ENCODE measurements around the gene DKKL1.

The DKKL1 gene

DNA sequence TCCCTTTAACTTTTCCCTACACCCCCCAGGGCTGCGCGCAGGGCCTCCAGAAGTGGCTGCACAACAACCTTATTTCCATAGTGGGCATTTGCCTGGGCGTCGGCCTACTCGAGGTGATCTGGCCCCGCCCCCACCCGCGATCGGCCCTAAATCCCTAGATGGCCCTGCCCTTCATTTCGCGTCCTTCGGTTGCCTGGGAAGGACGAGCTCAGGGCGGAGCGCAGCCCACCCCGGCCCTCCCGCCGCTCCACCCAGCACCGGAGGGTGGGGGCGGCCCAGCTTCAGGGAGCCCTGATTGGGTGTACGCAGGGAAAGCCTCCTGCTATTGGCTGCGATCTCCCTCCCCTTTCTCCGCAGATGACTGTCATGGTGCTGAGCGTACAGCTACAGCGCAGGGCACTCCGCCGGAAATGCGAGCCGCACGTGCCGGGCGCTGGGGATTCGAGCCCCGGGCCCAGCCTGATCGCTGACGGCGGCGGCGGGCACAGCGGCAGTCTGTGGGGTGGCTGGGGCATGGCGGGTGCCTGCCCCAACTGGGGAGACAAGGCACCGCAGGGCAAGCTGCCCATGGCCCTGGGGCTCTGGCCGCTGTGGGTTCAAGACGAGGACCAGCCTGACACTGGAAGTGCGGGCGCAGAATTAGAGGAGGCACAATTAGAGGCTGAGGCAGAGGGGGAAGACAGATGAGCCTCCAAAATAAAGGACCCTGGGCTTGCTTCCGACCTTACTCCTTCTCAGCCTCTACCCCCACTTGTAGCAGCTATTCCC is 24.2 kb upstream of the DKKL1 start:
- H3K9me3 ChIP-seq (ENCODE audit: control insufficient read depth, insufficient read depth, low read length) = no peaks in the 10 kb centered on the region
- H3K27me3 ChIP-seq (ENCODE audit: control insufficient read depth, insufficient read depth, low read length) = peaks cover 17% of the 10 kb centered on the region
- no peak overlapping the region for H3K9ac ChIP-seq (ENCODE audit: low read depth, low read length)
- H3K4me3 ChIP-seq (ENCODE audit: low read depth, low read length) = peak overlapping the region; percentile 69
- peaks cover 21% of the 10 kb centered on the region for H3K36me3 ChIP-seq (ENCODE audit: control insufficient read depth, insufficient read depth, low read length)
- H3K4me1 ChIP-seq (ENCODE audit: control insufficient read depth, insufficient read depth, low read length) = peaks cover 5% of the 10 kb centered on the region

DNA sequence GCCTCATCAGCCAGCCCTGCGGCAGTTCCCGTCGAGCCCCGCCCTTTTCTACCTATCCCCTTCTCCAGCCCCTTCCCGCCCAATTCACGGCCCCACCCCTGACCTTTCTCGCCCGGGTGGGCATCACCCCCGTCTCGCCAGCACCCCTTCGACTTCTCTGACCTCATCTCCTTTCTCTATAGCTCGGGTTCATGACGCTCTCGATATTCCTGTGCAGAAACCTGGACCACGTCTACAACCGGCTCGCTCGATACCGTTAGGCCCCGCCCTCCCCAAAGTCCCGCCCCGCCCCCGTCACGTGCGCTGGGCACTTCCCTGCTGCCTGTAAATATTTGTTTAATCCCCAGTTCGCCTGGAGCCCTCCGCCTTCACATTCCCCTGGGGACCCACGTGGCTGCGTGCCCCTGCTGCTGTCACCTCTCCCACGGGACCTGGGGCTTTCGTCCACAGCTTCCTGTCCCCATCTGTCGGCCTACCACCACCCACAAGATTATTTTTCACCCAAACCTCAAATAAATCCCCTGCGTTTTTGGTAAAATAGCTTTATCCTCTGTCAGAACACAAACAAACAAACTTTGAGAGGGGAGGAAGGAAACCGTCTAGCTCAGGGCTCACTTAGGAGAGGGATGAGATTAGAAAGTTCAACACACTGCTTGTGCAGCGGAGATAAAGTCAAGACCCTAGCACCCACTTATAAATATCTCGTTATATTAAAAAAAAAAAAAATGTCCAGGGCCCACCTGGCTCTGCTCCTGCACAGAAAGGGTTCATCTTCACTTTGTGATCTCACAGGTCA is 23.4 kb upstream of the DKKL1 start:
- Histone ChIP-seq H3K27me3 (ENCODE audit: control insufficient read depth, insufficient read depth, low read length) (peaks cover 17% of the 10 kb centered on the region), H3K9ac (ENCODE audit: low read depth, low read length) (no peak overlapping the region), H3K9me3 (ENCODE audit: control insufficient read depth, insufficient read depth, low read length) (no peaks in the 10 kb centered on the region), H3K4me3 (ENCODE audit: low read depth, low read length) (peak overlapping the region; percentile 51), H3K4me1 (ENCODE audit: control insufficient read depth, insufficient read depth, low read length) (peaks cover 5% of the 10 kb centered on the region), H3K36me3 (ENCODE audit: control insufficient read depth, insufficient read depth, low read length) (peaks cover 29% of the 10 kb centered on the region)

DNA sequence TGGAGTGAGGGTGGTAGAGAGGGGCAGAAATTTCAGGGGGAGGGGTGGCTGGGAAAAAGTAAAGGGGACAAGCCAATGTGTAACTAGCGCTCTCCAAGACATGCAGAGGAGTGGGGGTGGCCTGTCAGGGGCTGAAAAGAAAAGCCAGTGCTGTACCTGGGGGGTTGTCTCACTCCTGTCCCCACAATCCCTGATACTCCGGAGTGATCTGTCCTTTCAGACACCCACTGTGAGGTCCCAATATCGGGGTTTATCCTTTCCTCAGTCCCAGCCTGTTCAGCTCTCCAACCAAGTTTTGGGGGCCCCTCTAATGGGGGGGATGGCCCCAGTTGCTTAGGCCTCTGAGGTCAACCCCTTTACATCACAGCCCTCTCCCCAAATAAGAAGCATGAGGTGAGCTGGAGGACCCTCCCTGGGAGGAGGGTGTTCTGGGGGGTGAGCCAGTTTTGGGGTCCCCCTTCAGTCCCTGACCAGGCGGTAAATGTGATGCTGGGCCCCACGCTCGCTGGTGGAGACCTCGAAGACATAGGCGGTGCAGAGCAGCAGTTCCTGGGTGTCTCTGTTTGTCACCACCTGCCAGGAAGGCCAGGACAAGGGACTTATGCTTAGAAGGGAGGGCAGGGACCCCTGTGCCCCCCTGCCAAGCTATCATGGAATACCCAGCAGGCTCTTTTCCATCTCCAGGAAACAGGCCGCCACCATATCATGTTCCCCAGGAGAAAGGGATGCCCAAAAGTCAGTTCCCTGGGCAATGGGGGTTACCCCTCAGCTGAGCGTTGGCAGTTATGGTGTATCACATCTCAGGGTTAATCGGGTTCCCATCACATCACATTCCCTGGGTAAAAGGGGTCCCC is 22.6 kb upstream of the DKKL1 start:
- Histone ChIP-seq H3K9ac (ENCODE audit: low read depth, low read length) (no peak overlapping the region), H3K9me3 (ENCODE audit: control insufficient read depth, insufficient read depth, low read length) (no peaks in the 10 kb centered on the region), H3K4me1 (ENCODE audit: control insufficient read depth, insufficient read depth, low read length) (peaks cover 4% of the 10 kb centered on the region), H3K27me3 (ENCODE audit: control insufficient read depth, insufficient read depth, low read length) (peaks cover 17% of the 10 kb centered on the region), H3K36me3 (ENCODE audit: control insufficient read depth, insufficient read depth, low read length) (peaks cover 33% of the 10 kb centered on the region), H3K4me3 (ENCODE audit: low read depth, low read length) (no peak overlapping the region)

DNA sequence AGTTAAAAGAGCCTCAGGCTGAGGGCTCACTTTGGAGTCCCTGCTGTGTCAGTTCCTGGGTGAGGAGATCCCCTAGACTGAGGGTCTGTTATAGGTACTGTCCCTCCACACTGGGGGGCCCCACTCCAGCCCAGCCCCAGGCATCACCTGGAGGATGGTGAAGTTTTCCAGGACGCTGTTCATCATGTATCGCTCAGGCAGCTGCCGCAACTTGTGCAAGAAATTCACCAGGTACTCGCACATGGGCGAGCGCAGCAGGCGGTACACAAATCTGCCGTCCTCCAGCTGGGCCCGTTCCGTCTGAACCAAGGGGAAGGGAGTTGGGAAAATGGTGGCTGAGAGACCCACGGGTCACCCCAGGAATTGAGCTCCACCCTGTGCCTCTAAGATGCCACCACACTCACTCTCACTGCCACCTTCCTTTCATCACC is 21.4 kb upstream of the DKKL1 start:
- peaks cover 4% of the 10 kb centered on the region for H3K4me1 ChIP-seq (ENCODE audit: control insufficient read depth, insufficient read depth, low read length)
- H3K9ac ChIP-seq (ENCODE audit: low read depth, low read length) = no peak overlapping the region
- no peaks in the 10 kb centered on the region for H3K9me3 ChIP-seq (ENCODE audit: control insufficient read depth, insufficient read depth, low read length)
- peaks cover 42% of the 10 kb centered on the region for H3K36me3 ChIP-seq (ENCODE audit: control insufficient read depth, insufficient read depth, low read length)
- H3K4me3 ChIP-seq (ENCODE audit: low read depth, low read length) = no peak overlapping the region
- peaks cover 8% of the 10 kb centered on the region for H3K27me3 ChIP-seq (ENCODE audit: control insufficient read depth, insufficient read depth, low read length)

DNA sequence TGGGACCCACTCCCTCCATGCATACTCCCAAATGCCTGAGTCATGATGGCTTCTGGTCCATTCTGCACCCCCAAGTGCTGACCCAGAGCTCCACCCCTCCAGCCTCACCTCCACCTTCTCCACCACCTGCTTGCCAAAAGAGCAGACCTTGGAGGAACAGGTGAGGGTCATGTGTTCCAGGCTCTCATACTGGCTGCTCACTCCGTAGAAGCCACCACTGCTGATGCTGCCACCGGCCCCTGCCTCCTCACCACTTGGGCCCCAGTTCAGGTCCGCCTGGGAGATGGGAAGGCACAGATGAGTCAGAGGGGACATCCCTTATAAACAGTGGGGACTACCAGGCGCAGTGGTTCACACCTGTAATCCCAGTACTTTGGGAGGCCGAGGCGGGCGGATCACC is 20.6 kb upstream of the DKKL1 start:
- Histone ChIP-seq H3K9ac (ENCODE audit: low read depth, low read length) (no peak overlapping the region), H3K9me3 (ENCODE audit: control insufficient read depth, insufficient read depth, low read length) (no peaks in the 10 kb centered on the region), H3K4me1 (ENCODE audit: control insufficient read depth, insufficient read depth, low read length) (peaks cover 4% of the 10 kb centered on the region), H3K36me3 (ENCODE audit: control insufficient read depth, insufficient read depth, low read length) (peaks cover 46% of the 10 kb centered on the region), H3K4me3 (ENCODE audit: low read depth, low read length) (no peak overlapping the region), H3K27me3 (ENCODE audit: control insufficient read depth, insufficient read depth, low read length) (peaks cover 4% of the 10 kb centered on the region)

DNA sequence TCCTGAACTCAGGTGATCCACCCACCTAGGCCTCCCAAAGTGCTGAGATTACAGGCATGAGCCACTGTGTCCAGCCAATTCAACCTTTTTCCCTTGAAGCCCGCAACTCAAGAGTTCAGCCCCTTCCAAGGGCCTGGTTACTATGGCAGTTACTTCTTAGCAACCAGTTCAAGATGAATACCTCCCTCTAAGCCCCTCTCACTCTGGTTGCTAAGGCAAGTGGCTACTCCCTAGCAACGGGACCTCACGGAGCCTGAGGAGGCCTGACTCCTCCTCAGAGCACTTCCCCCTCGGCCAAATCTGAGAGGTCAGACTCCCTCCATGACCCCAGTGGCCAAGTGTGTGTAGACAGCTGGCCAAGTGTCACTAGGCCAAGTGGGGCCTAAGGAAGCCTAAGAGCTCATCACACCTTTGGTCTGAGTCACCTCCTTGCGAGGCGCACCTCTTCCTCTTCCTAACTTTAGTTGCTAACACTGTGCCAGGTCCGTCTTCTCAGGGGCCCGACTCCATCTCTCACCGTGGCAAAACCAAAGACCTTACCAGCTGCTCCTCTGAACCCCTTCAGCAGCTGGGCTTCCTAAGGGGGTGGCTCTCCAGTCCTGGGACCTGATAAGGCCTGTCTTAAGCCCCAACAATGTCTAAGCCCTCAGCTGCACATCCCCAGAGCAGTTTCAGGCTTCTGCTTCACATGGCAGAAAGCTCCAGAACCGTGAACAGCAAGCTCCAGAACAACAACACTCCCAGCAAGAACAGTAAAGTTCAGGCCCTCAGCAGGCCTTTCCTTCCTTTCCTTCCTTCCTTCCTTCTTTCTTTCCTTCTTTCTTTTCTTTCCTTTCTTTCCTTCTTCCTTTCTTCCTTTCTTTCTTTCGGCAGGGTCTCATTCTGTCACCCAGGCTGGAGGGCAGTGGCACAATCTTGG is 18.9 kb upstream of the DKKL1 start:
- H3K36me3 ChIP-seq (ENCODE audit: control insufficient read depth, insufficient read depth, low read length) = peaks cover 54% of the 10 kb centered on the region

DNA sequence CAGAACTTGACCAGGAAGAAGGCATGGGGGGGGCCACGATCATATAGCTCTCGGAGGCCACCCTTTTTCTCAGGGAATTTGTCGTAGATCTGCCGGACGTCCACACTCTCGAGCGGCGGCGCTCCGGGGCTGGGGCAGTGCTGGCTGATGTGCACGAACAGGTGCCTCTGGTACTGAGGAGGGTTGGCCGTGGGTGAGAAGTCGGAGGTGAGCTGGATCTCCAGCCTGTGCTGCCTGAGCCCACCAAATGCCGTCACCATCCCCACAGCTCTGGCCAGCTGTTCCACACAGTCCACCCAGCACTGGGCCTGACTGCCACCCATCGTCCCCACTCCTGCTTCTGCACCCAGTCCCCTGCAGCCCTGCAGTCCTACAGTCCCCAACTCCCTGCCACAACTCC is 16.5 kb upstream of the DKKL1 start:
- Histone ChIP-seq H3K4me3 (ENCODE audit: low read depth, low read length) (no peak overlapping the region), H3K36me3 (ENCODE audit: control insufficient read depth, insufficient read depth, low read length) (peaks cover 68% of the 10 kb centered on the region)

More for the DNA sequence above, 18.9 kb upstream of the DKKL1 start:
- Histone ChIP-seq H3K4me3 (ENCODE audit: low read depth, low read length) (no peak overlapping the region), H3K27me3 (ENCODE audit: control insufficient read depth, insufficient read depth, low read length) (no peaks in the 10 kb centered on the region), H3K9ac (ENCODE audit: low read depth, low read length) (no peak overlapping the region), H3K4me1 (ENCODE audit: control insufficient read depth, insufficient read depth, low read length) (peaks cover 4% of the 10 kb centered on the region), H3K9me3 (ENCODE audit: control insufficient read depth, insufficient read depth, low read length) (no peaks in the 10 kb centered on the region)

DNA sequence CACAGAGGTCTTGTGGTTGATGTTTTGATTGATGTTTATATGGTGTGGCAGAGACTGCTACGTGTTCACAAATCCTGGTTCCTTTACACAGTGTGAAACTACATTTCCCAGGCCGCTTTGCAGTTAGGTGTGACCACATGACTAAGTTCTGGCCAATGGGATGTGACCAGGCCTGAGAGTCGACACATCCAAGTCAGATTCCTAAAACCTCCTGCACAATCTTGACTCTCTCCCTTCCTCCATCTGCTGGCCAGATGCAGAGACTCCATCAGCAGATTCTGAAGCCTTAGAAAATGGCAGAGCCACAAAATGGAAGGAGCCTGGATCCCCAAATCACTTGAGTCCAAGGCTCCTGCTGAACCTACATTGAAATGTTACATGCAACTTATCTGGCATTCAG is 15.8 kb upstream of the DKKL1 start:
- Histone ChIP-seq H3K36me3 (ENCODE audit: control insufficient read depth, insufficient read depth, low read length) (peaks cover 62% of the 10 kb centered on the region), H3K27me3 (ENCODE audit: control insufficient read depth, insufficient read depth, low read length) (no peaks in the 10 kb centered on the region), H3K4me1 (ENCODE audit: control insufficient read depth, insufficient read depth, low read length) (no peaks in the 10 kb centered on the region), H3K4me3 (ENCODE audit: low read depth, low read length) (no peak overlapping the region), H3K9me3 (ENCODE audit: control insufficient read depth, insufficient read depth, low read length) (no peaks in the 10 kb centered on the region), H3K9ac (ENCODE audit: low read depth, low read length) (no peak overlapping the region)

More for the DNA sequence above, 16.5 kb upstream of the DKKL1 start:
- no peaks in the 10 kb centered on the region for H3K27me3 ChIP-seq (ENCODE audit: control insufficient read depth, insufficient read depth, low read length)
- H3K9ac ChIP-seq (ENCODE audit: low read depth, low read length) = no peak overlapping the region
- no peaks in the 10 kb centered on the region for H3K9me3 ChIP-seq (ENCODE audit: control insufficient read depth, insufficient read depth, low read length)
- H3K4me1 ChIP-seq (ENCODE audit: control insufficient read depth, insufficient read depth, low read length) = no peaks in the 10 kb centered on the region

DNA sequence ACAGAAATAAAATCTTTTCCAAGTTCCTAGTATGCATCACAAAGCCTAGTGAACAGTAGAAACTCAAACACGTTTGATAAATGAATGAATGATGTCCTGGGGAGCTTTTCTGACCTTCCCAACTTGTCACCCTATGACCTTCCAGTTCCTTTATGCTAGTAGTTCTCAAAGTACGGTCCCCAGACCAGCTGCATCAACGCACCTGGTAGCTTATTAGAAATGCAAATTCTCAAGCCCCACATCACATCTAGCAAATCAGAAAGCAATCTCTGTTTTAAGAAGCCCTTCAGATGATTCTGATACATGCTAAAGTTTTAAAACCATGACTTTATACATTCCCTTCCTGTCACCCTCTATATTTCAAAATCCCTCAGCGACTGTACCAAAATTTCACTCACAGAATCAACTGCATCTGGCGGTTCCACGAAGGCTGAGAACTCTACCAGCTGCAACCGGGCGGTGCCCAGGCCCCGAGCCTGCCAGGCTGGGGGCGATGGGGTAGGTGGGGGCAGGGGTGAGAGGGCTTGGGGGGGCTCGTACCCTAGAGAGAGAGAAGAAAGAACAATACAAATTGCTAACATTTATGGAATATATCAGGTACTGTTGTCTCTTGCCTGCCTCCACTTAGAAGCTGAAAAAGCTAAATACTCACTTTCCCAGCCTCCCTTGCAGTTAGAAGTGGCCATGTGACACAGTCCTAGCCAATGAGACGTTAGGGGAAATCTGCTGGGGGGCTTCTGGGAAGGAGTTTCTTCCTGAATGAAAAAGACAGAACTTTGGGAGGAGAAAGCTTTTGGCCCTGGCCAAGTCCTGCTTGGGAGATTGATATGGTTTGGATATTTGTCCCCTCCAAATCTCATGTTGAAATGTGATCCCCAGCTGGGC is 15.1 kb upstream of the DKKL1 start:
- Histone ChIP-seq H3K27me3 (ENCODE audit: control insufficient read depth, insufficient read depth, low read length) (no peaks in the 10 kb centered on the region), H3K9me3 (ENCODE audit: control insufficient read depth, insufficient read depth, low read length) (no peaks in the 10 kb centered on the region), H3K9ac (ENCODE audit: low read depth, low read length) (no peak overlapping the region), H3K4me1 (ENCODE audit: control insufficient read depth, insufficient read depth, low read length) (no peaks in the 10 kb centered on the region), H3K4me3 (ENCODE audit: low read depth, low read length) (no peak overlapping the region), H3K36me3 (ENCODE audit: control insufficient read depth, insufficient read depth, low read length) (peaks cover 61% of the 10 kb centered on the region)

DNA sequence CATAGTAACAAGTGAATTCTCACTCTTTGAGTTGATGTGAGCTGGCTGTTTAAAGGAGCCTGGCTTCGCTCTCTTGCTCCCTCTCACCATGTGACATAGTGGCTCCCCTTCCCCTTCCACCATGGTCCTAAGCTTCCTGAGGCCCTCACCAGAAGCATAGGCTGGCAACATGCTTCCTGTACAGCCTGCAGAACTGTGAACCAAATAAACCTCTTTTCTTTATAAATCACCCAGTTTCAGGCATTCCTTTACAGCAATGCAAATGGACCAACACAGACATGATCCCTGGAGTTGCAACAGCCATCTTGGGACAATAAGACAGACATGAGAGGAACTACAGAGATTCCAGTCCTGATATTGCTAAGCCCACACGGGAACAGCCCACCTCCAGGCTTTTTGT is 14.1 kb upstream of the DKKL1 start:
- H3K36me3 ChIP-seq (ENCODE audit: control insufficient read depth, insufficient read depth, low read length) = peaks cover 61% of the 10 kb centered on the region
- no peaks in the 10 kb centered on the region for H3K4me1 ChIP-seq (ENCODE audit: control insufficient read depth, insufficient read depth, low read length)
- no peaks in the 10 kb centered on the region for H3K9me3 ChIP-seq (ENCODE audit: control insufficient read depth, insufficient read depth, low read length)
- no peak overlapping the region for H3K9ac ChIP-seq (ENCODE audit: low read depth, low read length)
- no peak overlapping the region for H3K4me3 ChIP-seq (ENCODE audit: low read depth, low read length)
- H3K27me3 ChIP-seq (ENCODE audit: control insufficient read depth, insufficient read depth, low read length) = no peaks in the 10 kb centered on the region

Measured in iPS-15b (cell line).